Neutrophil (primary cell): Measurements from ENCODE around the gene FREM1.

ENCODE experiments used
- H3K27ac ChIP-seq: fragments of 200-600 bp; sonication (generic); 2 replicates; pipeline ENCODE4 v1.5.1; 2016; ENCODE audit warnings: mild to moderate bottlenecking, moderate library complexity
- H3K27me3 ChIP-seq: fragments of 200-600 bp; sonication (generic); 2 replicates; pipeline ENCODE4 v1.6.0; 2016; ENCODE audit warnings: mild to moderate bottlenecking
- H3K36me3 ChIP-seq: fragments of 200-600 bp; sonication (generic); 2 replicates; pipeline ENCODE4 v1.5.1; 2017
- H3K4me1 ChIP-seq, 2 experiments: fragments of 200-600 bp in 1 of 2; sonication (generic) in 1 of 2; 1 replicate in 1 of 2; 2 replicates in 1 of 2; pipeline versions ENCODE4 v1.5.1 to v1.6.1; 2013 to 2016; ENCODE audit warnings: low read depth in 1 of 2, low read length in 1 of 2, mild to moderate bottlenecking in 1 of 2, moderate library complexity in 1 of 2; ENCODE audit not compliant: control insufficient read depth in 1 of 2, insufficient read depth in 1 of 2
- H3K4me3 ChIP-seq, 2 experiments: fragments of 200-600 bp in 1 of 2; sonication (generic) in 1 of 2; 1 replicate in 1 of 2; 2 replicates in 1 of 2; pipeline ENCODE4 v1.5.1; 2013 to 2016; ENCODE audit warnings: low read depth in 1 of 2, low read length in 1 of 2, mild to moderate bottlenecking in 1 of 2, moderate library complexity in 1 of 2
- H3K9me3 ChIP-seq: fragments of 200-600 bp; sonication (generic); 2 replicates; pipeline ENCODE4 v1.5.1; 2016
- CTCF ChIP-seq: fragments of 200-600 bp; sonication (generic); IDR thresholded peaks from 2 replicates; pipeline ENCODE4 v1.5.1; 2016; ENCODE audit warnings: antibody characterized with exemption

Gene FREM1

GRCh38 chr9:14733133-14733532 lies 177.1 kb downstream of the FREM1 start:
- no peaks in the 10 kb centered on the region for H3K4me1 ChIP-seq
- H3K27ac ChIP-seq: no peak overlapping the region
- no peaks in the 10 kb centered on the region for H3K9me3 ChIP-seq
- no peaks in the 10 kb centered on the region for H3K27me3 ChIP-seq
- H3K4me3 ChIP-seq: no peak overlapping the region
- no peaks in the 10 kb centered on the region for H3K36me3 ChIP-seq
- TF ChIP-seq CTCF: no peak

- no peak overlapping the region for H3K27ac ChIP-seq
- no peaks in the 10 kb centered on the region for H3K4me1 ChIP-seq
- H3K27me3 ChIP-seq: no peaks in the 10 kb centered on the region
- no peak overlapping the region for H3K4me3 ChIP-seq
- no peak for TF ChIP-seq CTCF
- no peaks in the 10 kb centered on the region for H3K9me3 ChIP-seq
- H3K36me3 ChIP-seq: no peaks in the 10 kb centered on the region
Measured at GRCh38 chr9:14731294-14731981, 178.8 kb downstream of the FREM1 start.

- no peaks in the 10 kb centered on the region for H3K27me3 ChIP-seq
- no peak overlapping the region for H3K4me3 ChIP-seq
- no peaks in the 10 kb centered on the region for H3K9me3 ChIP-seq
- H3K27ac ChIP-seq: no peak overlapping the region
- H3K4me1 ChIP-seq: no peaks in the 10 kb centered on the region
- H3K36me3 ChIP-seq: no peaks in the 10 kb centered on the region
- TF ChIP-seq CTCF: no peak
Measured at GRCh38 chr9:14730461-14730898, 179.7 kb downstream of the FREM1 start.

- Histone ChIP-seq H3K27ac (no peak overlapping the region), H3K27me3 (no peaks in the 10 kb centered on the region), H3K4me1 (no peaks in the 10 kb centered on the region), H3K9me3 (no peaks in the 10 kb centered on the region), H3K36me3 (no peaks in the 10 kb centered on the region), H3K4me3 (no peak overlapping the region)
- TF ChIP-seq CTCF: no peak
Measured at GRCh38 chr9:14723301-14723700, 186.9 kb downstream of the FREM1 start.

- no peak within 1 kb of the TSS for H3K4me3 ChIP-seq
- H3K4me1 ChIP-seq: no peaks in the 10 kb centered on the region
- no peak for TF ChIP-seq CTCF
- H3K27me3 ChIP-seq: no peaks in the 10 kb centered on the region
- no peak within 1 kb of the TSS for H3K27ac ChIP-seq
- H3K36me3 ChIP-seq: no peaks in the 10 kb centered on the region
- no peaks in the 10 kb centered on the region for H3K9me3 ChIP-seq
Measured at GRCh38 chr9:14722391-14723035, 187.7 kb downstream of the FREM1 start, which contains the start of gene CER1. Gene CER1 (minus strand): TSS chr9:14722733. CDS start chr9:14722672, 61 bp downstream.
